SK-N-SH (cell line): ENCODE results near the gene DPYSL5. TPM values are rescaled to one million over a fixed set of nuclear protein-coding genes. Genes with fewer than 3 reads are reported as not detected.

Source experiments
- CTCF ChIA-PET: fragments of 300-600, 350-600 bp; formaldehyde crosslinking; extraction: SDS; loops from one replicate; lab custom pipeline; 2021; lab: Yijun Ruan, JAX
- POLR2A ChIA-PET: fragments of 350-600 bp; sonication (Branson Sonifier 250); formaldehyde crosslinking; extraction: SDS; loops from one replicate; lab custom pipeline; 2020; ENCODE audit warnings: antibody characterized with exemption, inconsistent platforms; lab: Yijun Ruan, JAX
- DNase-seq: peaks from one replicate; pipeline ENCODE4 v3.0.0; 2012
- H2AFZ ChIP-seq: fragments of 200-600 bp; sonication (generic); 2 replicates; pipeline ENCODE4 v1.8.1; 2016; ENCODE audit warnings: antibody characterized with exemption, mild to moderate bottlenecking, low read depth
- H3F3A ChIP-seq: fragments of 200-600 bp; sonication (generic); replicated peaks from 2 replicates; pipeline ENCODE3; 2016; ENCODE audit warnings: antibody characterized with exemption, mild to moderate bottlenecking; ENCODE audit not compliant: insufficient read depth
- H3K27ac ChIP-seq, 2 experiments: fragments of 200-500 bp in 1 of 2; fragments of 200-600 bp in 1 of 2; sonication (Bioruptor generic) in 1 of 2; sonication (generic), shearing (Covaris generic) in 1 of 2; 2 replicates each; pipeline versions ENCODE4 v1.5.1 to v1.6.1; 2014 to 2016; ENCODE audit warnings: low read depth in 2 of 2, inconsistent platforms in 1 of 2, low read length in 1 of 2, mild to moderate bottlenecking in 1 of 2, mixed read lengths in 1 of 2
- H3K27me3 ChIP-seq: fragments of 200-600 bp; sonication (generic), shearing (Covaris generic); 2 replicates; pipeline ENCODE4 v1.6.1; 2016; ENCODE audit warnings: mixed run types; ENCODE audit not compliant: insufficient read depth
- H3K36me3 ChIP-seq, 2 experiments: fragments of 200-500 bp in 1 of 2; fragments of 200-600 bp in 1 of 2; sonication (Bioruptor generic) in 1 of 2; sonication (generic) in 1 of 2; replicated peaks in 1 of 2; 2 replicates each; pipeline versions ENCODE3 to v1.5.1; 2014 to 2016; ENCODE audit warnings: low read length in 1 of 2, mild to moderate bottlenecking in 1 of 2; ENCODE audit not compliant: insufficient read depth in 2 of 2, control insufficient read depth in 1 of 2
- H3K4me1 ChIP-seq, 2 experiments: fragments of 200-500 bp in 1 of 2; fragments of 200-600 bp in 1 of 2; sonication (Bioruptor generic) in 1 of 2; sonication (generic), shearing (Covaris generic) in 1 of 2; 2 replicates each; pipeline versions ENCODE4 v1.5.1 to v1.6.1; 2014 to 2016; ENCODE audit warnings: low read depth in 1 of 2, low read length in 1 of 2, mixed run types in 1 of 2; ENCODE audit not compliant: insufficient read depth in 2 of 2, control insufficient read depth in 1 of 2
- H3K4me2 ChIP-seq: fragments of 200-600 bp; sonication (generic), shearing (Covaris generic); 2 replicates; pipeline ENCODE4 v1.6.1; 2017; ENCODE audit warnings: mixed run types
- H3K4me3 ChIP-seq, 2 experiments: fragments of 200-500 bp in 1 of 2; fragments of 200-600 bp in 1 of 2; sonication (Bioruptor generic) in 1 of 2; sonication (generic), shearing (Covaris generic) in 1 of 2; 2 replicates each; pipeline versions ENCODE4 v1.5.1 to v1.8.1; 2014 to 2016; ENCODE audit warnings: low read depth in 2 of 2, inconsistent platforms in 1 of 2, low read length in 1 of 2, mild to moderate bottlenecking in 1 of 2, mixed read lengths in 1 of 2, moderate library complexity in 1 of 2
- H3K79me2 ChIP-seq: fragments of 200-600 bp; sonication (generic); 2 replicates; pipeline ENCODE4 v1.8.1; 2017; ENCODE audit warnings: mild to moderate bottlenecking; ENCODE audit not compliant: insufficient read depth
- H3K9ac ChIP-seq: fragments of 200-600 bp; sonication (generic); 2 replicates; pipeline ENCODE4 v1.6.1; 2017; ENCODE audit warnings: mixed run types
- H3K9me2 ChIP-seq: fragments of 200-600 bp; sonication (generic); 2 replicates; pipeline ENCODE4 v1.6.1; 2017; ENCODE audit warnings: mixed run types
- H3K9me3 ChIP-seq: fragments of 200-600 bp; sonication (generic); 2 replicates; pipeline ENCODE4 v1.6.1; 2017; ENCODE audit warnings: mixed run types, mild to moderate bottlenecking, moderate library complexity
- H4K20me1 ChIP-seq: fragments of 200-600 bp; sonication (generic); 2 replicates; pipeline ENCODE4 v1.6.1; 2017; ENCODE audit warnings: mild to moderate bottlenecking, mixed run types; ENCODE audit not compliant: insufficient read depth
- EP300 ChIP-seq, 2 experiments: IDR thresholded peaks; 2 replicates each; pipeline versions ENCODE4 v1.4.0 to v1.6.1; 2012; ENCODE audit warnings: borderline replicate concordance in 1 of 2, low read depth in 1 of 2, low read length in 1 of 2
- MEF2A ChIP-seq: IDR thresholded peaks from 2 replicates; pipeline ENCODE4 v1.4.0; 2012; ENCODE audit warnings: low read depth, borderline replicate concordance
- NFIC ChIP-seq: IDR thresholded peaks from 2 replicates; pipeline ENCODE4 v1.4.0; 2012; ENCODE audit warnings: borderline replicate concordance
- NRF1 ChIP-seq: IDR thresholded peaks from 2 replicates; pipeline ENCODE4 v1.6.1; 2012; ENCODE audit warnings: low read depth, mild to moderate bottlenecking, low read length
- RAD21 ChIP-seq: IDR thresholded peaks from 2 replicates; pipeline ENCODE4 v1.6.1; 2012; ENCODE audit warnings: mild to moderate bottlenecking, low read length
- RFX5 ChIP-seq: IDR thresholded peaks from 2 replicates; pipeline ENCODE4 v1.6.1; 2012; ENCODE audit warnings: mild to moderate bottlenecking, improper control_type of control experiment, low read length
- SIN3A ChIP-seq: IDR thresholded peaks from 2 replicates; pipeline ENCODE4 v1.6.1; 2012; ENCODE audit warnings: low read depth, mild to moderate bottlenecking, low read length, moderate library complexity, borderline replicate concordance
- TCF12 ChIP-seq: IDR thresholded peaks from 2 replicates; pipeline ENCODE4 v1.4.0; 2012
- whole genome bisulfite sequencing: methylation state at CpG from one replicate; pipeline ENCODE4 v1.1.6; 2017; ENCODE audit warnings: low lambda C conversion rate; 5-methylcytosine and 5-hydroxymethylcytosine counted together
- polyA plus RNA-seq, 3 experiments: library from polyadenylated mRNA; depleted of rRNA; stranded (reverse); fragments of >200 nt; gene quantifications; 2 replicates each; pipeline ENCODE4 v1.2.3, GENCODE V29; 2012
- TF ChIP-seq, protein P1 (sequence below): IDR thresholded peaks from 2 replicates; pipeline ENCODE4 v1.4.0; 2012; ENCODE audit warnings: low read depth, borderline replicate concordance
- TF ChIP-seq, protein P2 (sequence below): fragments of 150-350 bp; IDR thresholded peaks from 2 replicates; pipeline ENCODE4 v1.6.1; 2016; ENCODE audit warnings: mild to moderate bottlenecking, low read depth, low read length
- TF ChIP-seq, protein P3 (sequence below): IDR thresholded peaks from 2 replicates; pipeline ENCODE4; 2012
- TF ChIP-seq, protein P4 (sequence below): IDR thresholded peaks from 2 replicates; pipeline ENCODE4 v1.4.0; 2012; ENCODE audit warnings: low read depth

DPYSL5 gene
- polyA plus RNA-seq, 1 of the 3 experiments (the other 2 are of a cell fraction), result 0.79 TPM

DNA sequence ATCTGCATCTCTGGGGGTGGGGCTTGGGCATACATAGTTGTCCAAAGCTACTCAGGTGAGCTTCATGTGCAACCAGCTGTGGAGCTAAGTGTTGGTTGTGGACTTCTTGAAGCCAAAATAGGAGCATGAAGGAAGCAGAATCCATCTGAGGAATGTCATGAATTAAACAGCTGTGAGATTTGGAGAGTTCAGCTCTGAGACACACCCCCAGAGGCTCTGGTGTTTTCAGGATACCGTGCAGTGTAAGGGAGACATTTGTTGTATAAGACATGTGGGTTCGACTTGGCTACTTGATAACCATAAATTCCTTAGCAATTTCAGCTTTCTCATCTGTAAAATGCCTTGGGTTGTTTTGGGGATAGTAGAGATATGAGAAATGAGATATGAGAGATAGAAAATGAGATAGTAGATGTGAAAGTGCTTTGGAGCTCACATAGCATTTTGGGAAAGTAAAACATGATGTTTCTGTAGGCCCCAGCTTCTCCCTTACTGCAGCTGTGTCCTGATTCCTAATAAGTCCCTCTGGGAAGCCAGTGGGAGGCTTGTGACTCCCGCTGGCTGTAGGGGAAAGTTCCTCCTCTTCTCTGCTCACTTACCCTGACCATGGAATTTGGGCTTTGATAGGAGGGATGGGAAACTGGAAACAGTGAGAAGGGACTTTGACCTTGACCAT, 50.0 kb downstream of the DPYSL5 start:
- Histone ChIP-seq H3K9ac (no peak overlapping the region), H2AFZ (no peak overlapping the region), H3K27me3 (peaks cover 30% of the 10 kb centered on the region), H3K4me1 (peaks cover 0 to 11% of the 10 kb centered on the region in 2 experiments; a peak in 1 of 4 replicates), H3F3A (no peaks in the 10 kb centered on the region), H3K9me2 (no peaks in the 10 kb centered on the region), H3K4me2 (no peak overlapping the region), H3K36me3 (peaks cover 0 to 8% of the 10 kb centered on the region in 2 experiments), H3K79me2 (no peaks in the 10 kb centered on the region), H3K9me3 (no peaks in the 10 kb centered on the region), H3K4me3 (no peak overlapping the region), H4K20me1 (no peaks in the 10 kb centered on the region), H3K27ac (no peak overlapping the region; a peak in 1 of 4 replicates)
- WGBS, result 46% methylated on average over 3 of the region's 3 CpGs
- TF ChIP-seq, protein P1, sequence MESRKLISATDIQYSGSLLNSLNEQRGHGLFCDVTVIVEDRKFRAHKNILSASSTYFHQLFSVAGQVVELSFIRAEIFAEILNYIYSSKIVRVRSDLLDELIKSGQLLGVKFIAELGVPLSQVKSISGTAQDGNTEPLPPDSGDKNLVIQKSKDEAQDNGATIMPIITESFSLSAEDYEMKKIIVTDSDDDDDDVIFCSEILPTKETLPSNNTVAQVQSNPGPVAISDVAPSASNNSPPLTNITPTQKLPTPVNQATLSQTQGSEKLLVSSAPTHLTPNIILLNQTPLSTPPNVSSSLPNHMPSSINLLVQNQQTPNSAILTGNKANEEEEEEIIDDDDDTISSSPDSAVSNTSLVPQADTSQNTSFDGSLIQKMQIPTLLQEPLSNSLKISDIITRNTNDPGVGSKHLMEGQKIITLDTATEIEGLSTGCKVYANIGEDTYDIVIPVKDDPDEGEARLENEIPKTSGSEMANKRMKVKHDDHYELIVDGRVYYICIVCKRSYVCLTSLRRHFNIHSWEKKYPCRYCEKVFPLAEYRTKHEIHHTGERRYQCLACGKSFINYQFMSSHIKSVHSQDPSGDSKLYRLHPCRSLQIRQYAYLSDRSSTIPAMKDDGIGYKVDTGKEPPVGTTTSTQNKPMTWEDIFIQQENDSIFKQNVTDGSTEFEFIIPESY, result no peak
- TF ChIP-seq RAD21, result no peak
- TF ChIP-seq, protein P2, sequence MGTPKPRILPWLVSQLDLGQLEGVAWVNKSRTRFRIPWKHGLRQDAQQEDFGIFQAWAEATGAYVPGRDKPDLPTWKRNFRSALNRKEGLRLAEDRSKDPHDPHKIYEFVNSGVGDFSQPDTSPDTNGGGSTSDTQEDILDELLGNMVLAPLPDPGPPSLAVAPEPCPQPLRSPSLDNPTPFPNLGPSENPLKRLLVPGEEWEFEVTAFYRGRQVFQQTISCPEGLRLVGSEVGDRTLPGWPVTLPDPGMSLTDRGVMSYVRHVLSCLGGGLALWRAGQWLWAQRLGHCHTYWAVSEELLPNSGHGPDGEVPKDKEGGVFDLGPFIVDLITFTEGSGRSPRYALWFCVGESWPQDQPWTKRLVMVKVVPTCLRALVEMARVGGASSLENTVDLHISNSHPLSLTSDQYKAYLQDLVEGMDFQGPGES, result no peak
- no peak for TF ChIP-seq NRF1
- no peak for TF ChIP-seq NFIC
- no peak for TF ChIP-seq TCF12
- TF ChIP-seq RFX5, result no peak
- TF ChIP-seq, protein P3, sequence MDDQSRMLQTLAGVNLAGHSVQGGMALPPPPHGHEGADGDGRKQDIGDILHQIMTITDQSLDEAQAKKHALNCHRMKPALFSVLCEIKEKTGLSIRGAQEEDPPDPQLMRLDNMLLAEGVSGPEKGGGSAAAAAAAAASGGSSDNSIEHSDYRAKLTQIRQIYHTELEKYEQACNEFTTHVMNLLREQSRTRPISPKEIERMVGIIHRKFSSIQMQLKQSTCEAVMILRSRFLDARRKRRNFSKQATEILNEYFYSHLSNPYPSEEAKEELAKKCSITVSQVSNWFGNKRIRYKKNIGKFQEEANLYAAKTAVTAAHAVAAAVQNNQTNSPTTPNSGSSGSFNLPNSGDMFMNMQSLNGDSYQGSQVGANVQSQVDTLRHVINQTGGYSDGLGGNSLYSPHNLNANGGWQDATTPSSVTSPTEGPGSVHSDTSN, result no peak
- TF ChIP-seq MEF2A, result no peak
- no peak for TF ChIP-seq SIN3A
- TF ChIP-seq EP300 (IDR thresholded peaks at IDR 0.05; ENCODE audit: borderline replicate concordance in 1 of 2, low read depth in 1 of 2, low read length in 1 of 2), result no peak
- TF ChIP-seq, protein P4, sequence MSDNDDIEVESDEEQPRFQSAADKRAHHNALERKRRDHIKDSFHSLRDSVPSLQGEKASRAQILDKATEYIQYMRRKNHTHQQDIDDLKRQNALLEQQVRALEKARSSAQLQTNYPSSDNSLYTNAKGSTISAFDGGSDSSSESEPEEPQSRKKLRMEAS, result no peak
- no peak for DNase-seq
- POLR2A ChIA-PET, result no interaction called here
- CTCF ChIA-PET, result interaction anchor here (0.8 to 2.6 kb wide), 7 partner anchors 12 to 114 kb away, joined by 3 to 13 read pairs (median 3); no protein-coding TSS in a partner anchor
